ENCODE results near the gene PPP4R1.

GRCh38 chr18:9519399-9519798, 95.0 kb downstream of the PPP4R1 start:
- TF ChIP-seq CTCF (conservative IDR thresholded peaks at IDR 0.05; ENCODE audit: low read depth, low read length) = no peak
- no peak for TF ChIP-seq EZH2 (IDR thresholded peaks at IDR 0.05; ENCODE audit: borderline replicate concordance, low read depth, low read length, poor library complexity, severe bottlenecking)

Data from A673 (cell line).